Fibroblast of pulmonary artery (primary cell): ENCODE data around the gene POMC.
"Not testable (repeated sequence)": the region's sequence is repeated elsewhere in the genome, so short reads cannot be mapped to it uniquely, and the experiment has no call there.

Experiments
- DNase-seq: peaks from one replicate; pipeline ENCODE4 v3.0.0-alpha.2; 2010; ENCODE audit warnings: low read depth
- H3K4me3 ChIP-seq: replicated peaks from 2 replicates; pipeline ENCODE4 v1.5.1; 2011; ENCODE audit warnings: low read depth, mild to moderate bottlenecking, control low read depth, low read length, moderate library complexity
- TF ChIP-seq, protein P1 (sequence below): IDR thresholded peaks from 2 replicates; pipeline ENCODE4 v1.5.1; 2011; ENCODE audit warnings: mild to moderate bottlenecking, control low read depth, low read length, inconsistent platforms; ENCODE audit errors: missing control alignments

Gene POMC

DNA sequence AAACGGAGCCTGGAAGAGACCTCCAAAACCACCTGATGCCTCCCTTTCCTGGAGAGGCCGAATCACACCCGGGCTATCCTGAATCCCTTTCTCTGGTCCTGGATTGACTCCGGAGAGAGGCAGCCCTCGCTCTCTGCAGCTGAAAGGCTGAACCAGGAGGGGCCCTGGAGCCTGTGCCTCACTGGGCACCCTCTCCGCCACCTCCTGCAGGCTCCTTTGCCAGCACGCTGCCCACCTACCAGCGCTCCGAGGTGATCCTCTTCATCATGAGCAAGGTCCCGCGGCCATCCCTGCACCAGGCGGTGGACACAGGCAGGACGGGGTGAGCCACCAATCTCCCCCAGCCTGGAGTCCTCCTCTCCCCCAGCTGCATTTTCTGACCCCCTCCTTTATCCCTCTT, 35.7 kb downstream of the POMC start:
- no peak overlapping the region for H3K4me3 ChIP-seq
- TF ChIP-seq, protein P1, sequence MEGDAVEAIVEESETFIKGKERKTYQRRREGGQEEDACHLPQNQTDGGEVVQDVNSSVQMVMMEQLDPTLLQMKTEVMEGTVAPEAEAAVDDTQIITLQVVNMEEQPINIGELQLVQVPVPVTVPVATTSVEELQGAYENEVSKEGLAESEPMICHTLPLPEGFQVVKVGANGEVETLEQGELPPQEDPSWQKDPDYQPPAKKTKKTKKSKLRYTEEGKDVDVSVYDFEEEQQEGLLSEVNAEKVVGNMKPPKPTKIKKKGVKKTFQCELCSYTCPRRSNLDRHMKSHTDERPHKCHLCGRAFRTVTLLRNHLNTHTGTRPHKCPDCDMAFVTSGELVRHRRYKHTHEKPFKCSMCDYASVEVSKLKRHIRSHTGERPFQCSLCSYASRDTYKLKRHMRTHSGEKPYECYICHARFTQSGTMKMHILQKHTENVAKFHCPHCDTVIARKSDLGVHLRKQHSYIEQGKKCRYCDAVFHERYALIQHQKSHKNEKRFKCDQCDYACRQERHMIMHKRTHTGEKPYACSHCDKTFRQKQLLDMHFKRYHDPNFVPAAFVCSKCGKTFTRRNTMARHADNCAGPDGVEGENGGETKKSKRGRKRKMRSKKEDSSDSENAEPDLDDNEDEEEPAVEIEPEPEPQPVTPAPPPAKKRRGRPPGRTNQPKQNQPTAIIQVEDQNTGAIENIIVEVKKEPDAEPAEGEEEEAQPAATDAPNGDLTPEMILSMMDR = no peak
- DNase-seq = no peak

DNA sequence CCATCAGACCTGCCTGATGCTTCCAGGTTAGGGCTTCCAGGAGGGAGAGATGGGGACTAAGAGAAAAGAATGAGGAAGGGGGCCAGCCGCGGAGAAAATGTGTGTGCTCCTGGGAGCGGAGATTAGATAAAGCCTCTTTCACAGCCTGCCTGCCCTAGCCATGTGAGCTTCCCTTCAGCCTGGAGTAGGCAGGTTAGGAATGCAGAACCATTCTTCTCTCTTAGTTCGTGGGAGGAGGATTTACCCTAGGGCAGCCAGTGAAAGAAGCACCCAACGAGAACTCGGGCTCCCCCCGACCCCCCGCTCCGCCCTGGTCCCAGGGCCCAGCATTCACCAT, 36.1 kb downstream of the POMC start:
- TF ChIP-seq, protein P1 = no peak
- peak; percentile 2 for DNase-seq
- no peak overlapping the region for H3K4me3 ChIP-seq

DNA sequence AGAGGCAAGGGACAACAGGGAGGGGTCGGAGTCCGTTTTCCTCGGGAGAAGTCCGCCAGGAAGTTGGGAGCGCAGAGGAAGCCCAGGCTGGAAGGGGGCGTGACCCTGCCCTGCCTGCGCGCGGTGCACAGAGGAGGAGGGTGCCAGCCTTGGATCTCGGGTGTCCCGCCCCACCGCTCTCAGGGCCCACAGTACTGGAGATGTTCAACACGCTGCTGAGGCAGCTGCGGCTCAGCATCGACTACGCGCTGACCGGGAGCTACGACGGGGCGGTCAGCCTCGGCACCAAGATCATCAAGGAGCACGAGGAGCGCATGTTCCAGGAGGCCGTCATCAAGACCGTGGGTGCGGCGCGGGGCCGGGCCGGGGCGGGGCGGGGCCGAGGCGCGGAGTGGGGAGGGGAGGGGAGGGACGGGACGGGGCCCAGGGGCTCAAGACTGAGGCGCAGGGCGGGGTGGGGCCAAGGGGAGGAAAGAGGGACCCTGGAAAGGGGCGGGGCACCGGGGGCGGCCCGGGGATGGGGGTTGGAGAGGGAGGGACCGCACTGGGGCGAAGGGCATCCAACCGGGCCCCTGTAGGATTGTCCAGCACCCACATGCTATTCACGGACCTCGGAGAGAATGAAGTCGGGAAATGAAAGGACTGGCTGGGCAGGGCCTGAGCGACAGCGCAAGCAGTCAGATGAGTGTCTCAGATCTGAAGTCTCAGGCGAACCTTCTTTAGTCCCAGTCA, 36.6 kb downstream of the POMC start:
- no peak overlapping the region for H3K4me3 ChIP-seq
- TF ChIP-seq, protein P1 = no peak

DNA sequence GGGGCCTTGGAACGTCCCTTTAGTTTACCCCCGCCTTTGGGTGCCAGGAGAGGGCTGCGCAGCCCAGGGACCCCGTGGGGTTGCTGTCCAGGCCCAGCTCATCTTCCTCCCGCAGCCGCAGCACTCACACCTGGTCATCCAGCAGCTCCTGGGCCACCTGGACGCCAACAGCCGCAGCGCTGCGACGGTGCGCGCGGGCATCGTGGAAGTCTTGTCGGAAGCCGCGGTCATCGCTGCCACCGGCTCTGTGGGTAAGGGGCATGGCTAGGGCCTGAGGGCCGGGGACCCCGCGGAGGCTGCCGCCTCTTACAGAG, 37.2 kb downstream of the POMC start:
- DNase-seq = no peak
- H3K4me3 ChIP-seq = no peak overlapping the region
- TF ChIP-seq, protein P1 = no peak

More for the DNA sequence above, 36.6 kb downstream of the POMC start:
- peak; percentile 6 for DNase-seq

DNA sequence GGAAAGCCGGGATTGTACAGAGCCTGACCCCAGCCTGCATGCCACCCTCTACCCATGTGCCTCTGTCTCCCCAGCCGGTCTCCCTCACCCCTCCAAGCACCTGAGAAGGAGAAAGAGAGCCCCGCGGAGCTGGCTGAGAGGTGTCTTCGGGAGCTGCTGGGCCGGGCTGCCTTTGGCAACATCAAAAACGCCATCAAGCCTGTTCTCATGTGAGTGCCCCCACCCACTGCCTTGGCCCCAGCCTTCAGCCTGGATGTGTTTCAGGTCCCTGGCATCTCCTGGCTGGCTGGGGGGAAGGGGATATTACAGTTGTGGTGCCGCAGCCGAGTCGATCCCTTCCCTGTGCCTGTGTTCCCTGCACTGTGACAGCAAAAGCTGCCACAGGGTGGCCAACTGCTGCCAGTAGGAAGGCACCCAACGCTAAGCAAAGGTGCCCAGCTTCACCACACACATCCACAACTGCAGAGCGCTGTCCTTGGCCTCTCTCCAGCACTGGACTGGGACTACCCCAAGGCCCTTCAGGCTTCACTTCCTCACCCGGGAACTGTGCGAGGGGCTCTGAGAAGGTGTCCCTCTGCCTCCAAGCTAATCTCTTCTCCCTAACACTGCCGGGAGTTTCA, 38.4 kb downstream of the POMC start:
- TF ChIP-seq, protein P1 = no peak
- DNase-seq = no peak
- H3K4me3 ChIP-seq = no peak overlapping the region

GRCh38 chr2:25127646-25128045, 40.7 kb downstream of the POMC start:
- TF ChIP-seq, protein P1 = no peak
- peak; percentile 7 for DNase-seq
- no peak overlapping the region for H3K4me3 ChIP-seq

DNA sequence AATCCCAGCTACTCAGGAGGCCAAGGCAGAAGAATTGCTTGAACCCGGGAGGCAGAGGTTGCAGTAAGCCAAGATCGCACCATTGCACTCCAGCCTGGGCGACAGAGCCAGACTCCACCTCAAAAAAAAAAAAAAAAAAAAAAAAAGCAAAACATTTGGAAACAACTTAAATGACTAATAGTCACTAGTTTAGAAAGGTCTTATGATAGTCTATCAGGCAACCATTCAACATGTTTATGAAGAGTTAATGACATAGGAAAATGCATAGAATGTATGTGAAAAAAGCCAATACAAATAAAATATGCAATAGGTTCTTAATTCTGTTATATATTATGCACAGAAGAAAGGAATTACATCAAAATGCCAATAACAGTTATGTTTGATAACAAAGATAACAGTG, 41.3 kb downstream of the POMC start:
- DNase-seq, H3K4me3 ChIP-seq: not testable (repeated sequence)
